BLaER1 (cell line): ENCODE results near the gene BIVM.

Experiments used
- H3K27ac ChIP-seq: shearing (Covaris generic); formaldehyde crosslinking; 2 replicates; pipeline ENCODE4 v1.8.1; 2022
- H3K27me3 ChIP-seq: shearing (Covaris generic); formaldehyde crosslinking; 2 replicates; pipeline ENCODE4 v1.8.1; 2022
- H3K36me3 ChIP-seq: shearing (Covaris generic); formaldehyde crosslinking; 2 replicates; pipeline ENCODE4 v1.8.1; 2022
- H3K4me1 ChIP-seq: shearing (Covaris generic); formaldehyde crosslinking; 2 replicates; pipeline ENCODE4 v1.8.1; 2022
- H3K4me2 ChIP-seq: shearing (Covaris generic); formaldehyde crosslinking; 2 replicates; pipeline ENCODE4 v1.8.1; 2022
- H3K4me3 ChIP-seq: shearing (Covaris generic); formaldehyde crosslinking; 2 replicates; pipeline ENCODE4 v1.8.1; 2022
- H3K9ac ChIP-seq: shearing (Covaris generic); formaldehyde crosslinking; 2 replicates; pipeline ENCODE4 v1.8.1; 2022
- H3K9me3 ChIP-seq: shearing (Covaris generic); formaldehyde crosslinking; 2 replicates; pipeline ENCODE4 v1.8.1; 2022
- H4K20me1 ChIP-seq: shearing (Covaris generic); formaldehyde crosslinking; 2 replicates; pipeline ENCODE4 v1.8.1; 2022
- Cebpa-rat ChIP-seq: shearing (Covaris generic); IDR thresholded peaks from 2 replicates; pipeline ENCODE4 v1.8.1; 2022

Gene BIVM

GRCh38 chr13:102812611-102813287 is 13.8 kb downstream of the BIVM start:
- Histone ChIP-seq H3K9me3 (peaks cover 17% of the 10 kb centered on the region; the same call in 1 of the 2 replicates), H4K20me1 (no peaks in the 10 kb centered on the region), H3K36me3 (no peaks in the 10 kb centered on the region), H3K27me3 (no peaks in the 10 kb centered on the region), H3K4me3 (no peak overlapping the region), H3K4me2 (no peak overlapping the region), H3K4me1 (no peaks in the 10 kb centered on the region), H3K9ac (no peak overlapping the region), H3K27ac (no peak overlapping the region)
- no peak for TF ChIP-seq Cebpa-rat

- H3K9ac ChIP-seq: no peak overlapping the region
- H3K27ac ChIP-seq: no peak overlapping the region
- no peaks in the 10 kb centered on the region for H3K36me3 ChIP-seq
- H3K27me3 ChIP-seq: no peaks in the 10 kb centered on the region
- TF ChIP-seq Cebpa-rat: no peak
- no peak overlapping the region for H3K4me3 ChIP-seq
- H4K20me1 ChIP-seq: no peaks in the 10 kb centered on the region
- H3K9me3 ChIP-seq: peaks cover 17% of the 10 kb centered on the region; the same call in 1 of the 2 replicates
- H3K4me1 ChIP-seq: no peaks in the 10 kb centered on the region
- H3K4me2 ChIP-seq: no peak overlapping the region
Measured at GRCh38 chr13:102814025-102814607, 15.2 kb downstream of the BIVM start.

- Histone ChIP-seq H3K4me3 (no peak overlapping the region), H3K36me3 (no peaks in the 10 kb centered on the region), H3K4me1 (no peaks in the 10 kb centered on the region), H3K4me2 (no peak overlapping the region), H3K9me3 (peaks cover 17% of the 10 kb centered on the region; the same call in 1 of the 2 replicates), H4K20me1 (no peaks in the 10 kb centered on the region), H3K27ac (no peak overlapping the region), H3K9ac (no peak overlapping the region), H3K27me3 (no peaks in the 10 kb centered on the region)
- TF ChIP-seq Cebpa-rat: peak; percentile 27; the same call in 1 of the 2 replicates
Measured at GRCh38 chr13:102814793-102815192, 15.9 kb downstream of the BIVM start.

- H3K4me3 ChIP-seq: no peak overlapping the region
- no peaks in the 10 kb centered on the region for H3K4me1 ChIP-seq
- no peak for TF ChIP-seq Cebpa-rat
- H3K4me2 ChIP-seq: no peak overlapping the region
- H3K27ac ChIP-seq: no peak overlapping the region
- H3K9ac ChIP-seq: no peak overlapping the region
- no peaks in the 10 kb centered on the region for H4K20me1 ChIP-seq
- peaks cover 13% of the 10 kb centered on the region; the same call in 1 of the 2 replicates for H3K9me3 ChIP-seq
- H3K36me3 ChIP-seq: no peaks in the 10 kb centered on the region
- no peaks in the 10 kb centered on the region for H3K27me3 ChIP-seq
Measured at GRCh38 chr13:102815788-102816187, 16.9 kb downstream of the BIVM start.

GRCh38 chr13:102816708-102817107 is 17.8 kb downstream of the BIVM start:
- Histone ChIP-seq H3K9me3 (0 out of 2 replicates have a peak, but pooled peaks cover 4% of the 10 kb centered on the region), H3K4me1 (no peaks in the 10 kb centered on the region), H3K4me2 (no peak overlapping the region), H3K27ac (no peak overlapping the region), H3K36me3 (no peaks in the 10 kb centered on the region), H3K4me3 (no peak overlapping the region), H3K27me3 (no peaks in the 10 kb centered on the region), H4K20me1 (no peaks in the 10 kb centered on the region), H3K9ac (no peak overlapping the region)
- no peak for TF ChIP-seq Cebpa-rat

- Histone ChIP-seq H3K9ac (no peak overlapping the region), H3K27me3 (no peaks in the 10 kb centered on the region), H3K4me1 (no peaks in the 10 kb centered on the region), H4K20me1 (no peaks in the 10 kb centered on the region), H3K4me2 (no peak overlapping the region), H3K36me3 (no peaks in the 10 kb centered on the region), H3K9me3 (no peaks in the 10 kb centered on the region), H3K27ac (no peak overlapping the region), H3K4me3 (no peak overlapping the region)
- no peak for TF ChIP-seq Cebpa-rat
Measured at GRCh38 chr13:102817241-102817640, 18.3 kb downstream of the BIVM start.

- Histone ChIP-seq H3K9me3 (no peaks in the 10 kb centered on the region; the same call in 1 of the 2 replicates), H4K20me1 (no peaks in the 10 kb centered on the region), H3K4me2 (no peak overlapping the region), H3K4me3 (no peak overlapping the region), H3K36me3 (0 out of 2 replicates have a peak, but pooled peaks cover 2% of the 10 kb centered on the region), H3K27me3 (no peaks in the 10 kb centered on the region), H3K27ac (no peak overlapping the region), H3K9ac (no peak overlapping the region), H3K4me1 (no peaks in the 10 kb centered on the region)
- TF ChIP-seq Cebpa-rat: no peak
Measured at GRCh38 chr13:102817907-102818306, 19.0 kb downstream of the BIVM start.

- no peak overlapping the region for H3K9ac ChIP-seq
- H3K4me3 ChIP-seq: no peak overlapping the region
- H3K4me2 ChIP-seq: no peak overlapping the region
- H3K9me3 ChIP-seq: no peaks in the 10 kb centered on the region; the same call in 1 of the 2 replicates
- H3K4me1 ChIP-seq: no peaks in the 10 kb centered on the region
- no peaks in the 10 kb centered on the region for H3K27me3 ChIP-seq
- 0 out of 2 replicates have a peak, but pooled peaks cover 8% of the 10 kb centered on the region for H3K36me3 ChIP-seq
- H4K20me1 ChIP-seq: no peaks in the 10 kb centered on the region
- no peak for TF ChIP-seq Cebpa-rat
- H3K27ac ChIP-seq: no peak overlapping the region
Measured at GRCh38 chr13:102825400-102825799, 26.5 kb downstream of the BIVM start.

- TF ChIP-seq Cebpa-rat: no peak
- H3K4me2 ChIP-seq: no peak overlapping the region
- H3K4me3 ChIP-seq: no peak overlapping the region
- no peaks in the 10 kb centered on the region for H3K27me3 ChIP-seq
- H3K9ac ChIP-seq: no peak overlapping the region
- no peaks in the 10 kb centered on the region for H3K4me1 ChIP-seq
- 0 out of 2 replicates have a peak, but pooled peaks cover 8% of the 10 kb centered on the region for H3K36me3 ChIP-seq
- no peaks in the 10 kb centered on the region; the same call in 1 of the 2 replicates for H3K9me3 ChIP-seq
- no peaks in the 10 kb centered on the region for H4K20me1 ChIP-seq
- H3K27ac ChIP-seq: no peak overlapping the region
Measured at GRCh38 chr13:102825921-102826706, 27.2 kb downstream of the BIVM start.

GRCh38 chr13:102830646-102831045 is 31.7 kb downstream of the BIVM start:
- Histone ChIP-seq H3K9me3 (no peaks in the 10 kb centered on the region), H3K27ac (no peak overlapping the region), H3K4me1 (no peaks in the 10 kb centered on the region), H4K20me1 (no peaks in the 10 kb centered on the region), H3K36me3 (no peaks in the 10 kb centered on the region), H3K4me2 (no peak overlapping the region), H3K27me3 (no peaks in the 10 kb centered on the region), H3K4me3 (no peak overlapping the region), H3K9ac (no peak overlapping the region)
- TF ChIP-seq Cebpa-rat: no peak
